ENCODE data around the gene SLCO4A1. TPM values are rescaled to one million over a fixed set of nuclear protein-coding genes. Genes with fewer than 3 reads are reported as not detected.

SLCO4A1 gene
- total and polyA plus RNA-seq, 9 donors = 1.1 to 10.9 (median 3.7) TPM

DNA sequence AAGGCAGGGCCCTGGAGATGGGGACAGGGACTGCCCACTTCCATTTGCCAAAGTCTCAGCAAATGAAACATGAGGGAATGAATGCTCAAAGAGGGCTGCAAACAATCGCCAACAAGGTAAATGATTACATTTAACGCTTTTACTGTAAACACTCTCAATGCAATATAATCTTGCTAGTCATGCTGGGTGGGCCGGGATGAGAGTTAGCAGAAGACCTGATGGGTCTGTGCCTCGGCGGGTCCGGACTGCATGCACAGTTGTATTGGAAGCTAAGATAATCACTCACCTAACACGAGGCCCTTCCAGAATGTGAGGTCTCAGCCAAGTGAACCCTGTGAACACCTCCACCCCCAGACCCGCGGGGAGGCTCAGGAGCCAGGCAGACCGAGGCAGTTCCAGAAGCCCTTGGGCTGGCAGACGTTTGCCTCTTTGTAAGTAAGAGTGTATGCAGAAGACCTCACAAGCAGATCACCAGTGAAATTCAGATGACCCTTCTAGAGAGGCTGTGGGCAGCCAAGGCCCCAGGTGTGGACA lies 4.7 kb upstream of the SLCO4A1 start:
- Histone ChIP-seq H3K4me3 (no peak overlapping the region), H3K27ac (no peak overlapping the region), H3K9me3 (no peaks in the 10 kb centered on the region), H3K27me3 (no peaks in the 10 kb centered on the region), H3K36me3 (no peaks in the 10 kb centered on the region), H3K4me1 (ENCODE audit: insufficient read depth) (peaks cover 5% of the 10 kb centered on the region)
- 72 to 80% (median 80%) methylated on average over 11 of the region's 11 CpGs for WGBS, 3 donors
- no peak for TF ChIP-seq EP300 (IDR thresholded peaks at IDR 0.05)
- TF ChIP-seq POLR2A (IDR thresholded peaks at IDR 0.05) = no peak
- TF ChIP-seq, protein P1, sequence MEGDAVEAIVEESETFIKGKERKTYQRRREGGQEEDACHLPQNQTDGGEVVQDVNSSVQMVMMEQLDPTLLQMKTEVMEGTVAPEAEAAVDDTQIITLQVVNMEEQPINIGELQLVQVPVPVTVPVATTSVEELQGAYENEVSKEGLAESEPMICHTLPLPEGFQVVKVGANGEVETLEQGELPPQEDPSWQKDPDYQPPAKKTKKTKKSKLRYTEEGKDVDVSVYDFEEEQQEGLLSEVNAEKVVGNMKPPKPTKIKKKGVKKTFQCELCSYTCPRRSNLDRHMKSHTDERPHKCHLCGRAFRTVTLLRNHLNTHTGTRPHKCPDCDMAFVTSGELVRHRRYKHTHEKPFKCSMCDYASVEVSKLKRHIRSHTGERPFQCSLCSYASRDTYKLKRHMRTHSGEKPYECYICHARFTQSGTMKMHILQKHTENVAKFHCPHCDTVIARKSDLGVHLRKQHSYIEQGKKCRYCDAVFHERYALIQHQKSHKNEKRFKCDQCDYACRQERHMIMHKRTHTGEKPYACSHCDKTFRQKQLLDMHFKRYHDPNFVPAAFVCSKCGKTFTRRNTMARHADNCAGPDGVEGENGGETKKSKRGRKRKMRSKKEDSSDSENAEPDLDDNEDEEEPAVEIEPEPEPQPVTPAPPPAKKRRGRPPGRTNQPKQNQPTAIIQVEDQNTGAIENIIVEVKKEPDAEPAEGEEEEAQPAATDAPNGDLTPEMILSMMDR (IDR thresholded peaks at IDR 0.05) = no peak
- intact Hi-C loops (cut with DNase I) = no loop called here
- no peak for DNase-seq

DNA sequence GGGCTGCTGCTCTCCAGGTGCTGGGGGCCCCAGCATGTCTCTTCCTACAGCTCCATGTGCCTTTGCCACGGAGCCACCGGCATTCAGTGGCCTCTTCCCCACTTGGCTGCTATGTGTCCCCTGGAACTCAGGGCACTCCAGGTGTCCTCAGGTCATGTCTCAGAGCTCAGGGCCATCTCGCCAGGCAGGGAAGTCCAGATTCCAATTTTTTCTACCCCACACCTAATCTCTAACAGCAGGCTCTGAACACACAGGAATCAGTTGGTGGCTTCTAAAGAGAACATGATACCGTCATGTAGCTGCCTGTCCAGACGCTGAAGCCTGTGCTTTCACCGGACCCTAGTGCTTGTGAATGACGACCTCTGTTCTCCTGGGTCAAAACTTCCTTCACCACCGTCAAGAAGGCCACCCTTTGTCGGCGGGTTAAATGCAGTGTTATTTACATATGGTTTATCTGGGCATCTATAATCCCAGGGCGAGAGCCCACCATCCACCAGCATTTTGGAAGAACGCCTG lies 4.2 kb upstream of the SLCO4A1 start:
- intact Hi-C loops (cut with DNase I) = no loop called here
- Histone ChIP-seq H3K9me3 (no peaks in the 10 kb centered on the region), H3K27ac (no peak overlapping the region), H3K4me1 (ENCODE audit: insufficient read depth) (peaks cover 7% of the 10 kb centered on the region), H3K4me3 (no peak overlapping the region), H3K27me3 (no peaks in the 10 kb centered on the region), H3K36me3 (no peaks in the 10 kb centered on the region)
- TF ChIP-seq, protein P1 (IDR thresholded peaks at IDR 0.05) = no peak
- TF ChIP-seq POLR2A (IDR thresholded peaks at IDR 0.05) (no peak), EP300 (IDR thresholded peaks at IDR 0.05) (no peak)
- 80 to 84% (median 81%) methylated on average over 12 of the region's 12 CpGs for WGBS, 3 donors
- DNase-seq = no peak

DNA sequence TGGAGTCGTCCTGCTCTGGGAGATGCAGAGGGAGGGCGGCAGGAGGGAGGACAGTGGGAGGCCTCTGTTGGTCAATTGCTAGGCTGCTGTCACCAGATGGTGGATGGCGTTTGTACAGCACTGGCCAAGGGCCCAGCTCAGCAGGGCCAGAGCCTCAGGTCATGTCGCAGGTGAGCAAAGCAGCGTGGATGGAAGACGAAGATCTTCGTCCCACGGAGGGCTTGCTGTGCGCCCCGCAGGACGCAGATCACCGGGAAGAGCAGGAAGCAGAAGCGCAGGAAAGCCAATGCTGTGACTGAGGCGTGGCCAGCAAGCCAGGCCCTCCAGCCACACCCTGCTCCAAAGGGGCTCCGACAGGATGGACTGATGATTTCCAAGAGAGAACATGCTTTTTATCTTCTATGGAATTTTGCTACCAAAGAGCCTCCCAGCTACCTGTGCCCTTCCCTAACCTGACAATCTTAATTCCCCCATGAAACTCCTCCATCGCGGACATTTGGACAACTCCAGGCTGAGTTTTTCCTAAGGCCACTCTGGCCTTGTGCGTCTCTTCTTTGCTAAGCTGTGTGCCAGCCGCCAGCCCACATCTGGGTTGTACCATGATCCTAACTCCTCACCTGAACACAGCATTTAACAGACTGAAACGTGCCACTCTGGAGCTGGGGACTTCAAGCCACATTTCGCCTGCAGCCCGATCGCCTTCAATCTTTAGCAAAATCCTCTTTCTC lies 3.5 kb upstream of the SLCO4A1 start:
- no peaks in the 10 kb centered on the region for H3K9me3 ChIP-seq
- peaks cover 10% of the 10 kb centered on the region for H3K4me1 ChIP-seq (ENCODE audit: insufficient read depth)
- H3K36me3 ChIP-seq = no peaks in the 10 kb centered on the region
- intact Hi-C loops (cut with DNase I) = no loop called here
- H3K27ac ChIP-seq = no peak overlapping the region
- no peak for DNase-seq
- WGBS, 3 donors = 82 to 89% (median 89%) methylated on average over 23 of the region's 23 CpGs
- H3K4me3 ChIP-seq = no peak overlapping the region
- TF ChIP-seq POLR2A (IDR thresholded peaks at IDR 0.05) (no peak), EP300 (IDR thresholded peaks at IDR 0.05) (no peak)
- TF ChIP-seq, protein P1 (IDR thresholded peaks at IDR 0.05) = no peak
- H3K27me3 ChIP-seq = no peaks in the 10 kb centered on the region

DNA sequence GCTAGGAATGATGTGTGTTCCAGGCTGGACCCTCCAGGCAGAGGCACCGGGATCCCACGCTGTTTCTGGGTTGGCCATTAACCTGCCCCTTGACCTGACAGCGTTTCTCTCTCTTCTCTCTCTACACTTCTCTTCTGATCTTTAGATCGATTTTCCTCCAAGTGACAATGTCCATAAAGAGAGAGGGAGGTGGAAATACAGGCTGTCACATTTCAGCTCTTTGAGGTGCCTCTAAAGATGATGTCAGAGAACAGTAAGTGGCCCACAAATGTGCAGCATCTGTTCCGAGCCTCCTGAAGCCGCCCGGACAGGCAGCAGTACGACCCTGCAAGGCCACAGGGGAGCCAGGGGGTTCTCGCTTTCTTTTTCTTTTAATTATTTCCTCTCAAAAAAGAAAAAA lies 2.5 kb upstream of the SLCO4A1 start:
- DNase-seq = no peak
- H3K4me1 ChIP-seq (ENCODE audit: insufficient read depth) = peaks cover 10% of the 10 kb centered on the region
- no peaks in the 10 kb centered on the region for H3K36me3 ChIP-seq
- intact Hi-C loops (cut with DNase I) = loop anchor here in 1 of 4 donors (10.0 kb wide), 1 partner anchor 235 kb away; the partner anchor contains the start of gene CABLES2
- no peak for TF ChIP-seq EP300 (IDR thresholded peaks at IDR 0.05)
- TF ChIP-seq, protein P1 (IDR thresholded peaks at IDR 0.05) = no peak
- TF ChIP-seq POLR2A (IDR thresholded peaks at IDR 0.05) = no peak
- WGBS, 3 donors = 89 to 93% (median 92%) methylated on average over 9 of the region's 9 CpGs
- no peak overlapping the region for H3K4me3 ChIP-seq
- no peaks in the 10 kb centered on the region for H3K9me3 ChIP-seq
- H3K27me3 ChIP-seq = no peaks in the 10 kb centered on the region
- H3K27ac ChIP-seq = no peak overlapping the region

All from ovary (tissue), 9 donors.